ENCODE results near the gene IRF1. TPM values are rescaled to one million over a fixed set of nuclear protein-coding genes. Genes with fewer than 3 reads are reported as not detected.
"Not testable (repeated sequence)": the region's sequence is repeated elsewhere in the genome, so short reads cannot be mapped to it uniquely, and the experiment has no call there.

Gene IRF1
- total and polyA plus RNA-seq, 7 experiments from 2014 or later, result 118 to 632 (median 174) TPM

DNA sequence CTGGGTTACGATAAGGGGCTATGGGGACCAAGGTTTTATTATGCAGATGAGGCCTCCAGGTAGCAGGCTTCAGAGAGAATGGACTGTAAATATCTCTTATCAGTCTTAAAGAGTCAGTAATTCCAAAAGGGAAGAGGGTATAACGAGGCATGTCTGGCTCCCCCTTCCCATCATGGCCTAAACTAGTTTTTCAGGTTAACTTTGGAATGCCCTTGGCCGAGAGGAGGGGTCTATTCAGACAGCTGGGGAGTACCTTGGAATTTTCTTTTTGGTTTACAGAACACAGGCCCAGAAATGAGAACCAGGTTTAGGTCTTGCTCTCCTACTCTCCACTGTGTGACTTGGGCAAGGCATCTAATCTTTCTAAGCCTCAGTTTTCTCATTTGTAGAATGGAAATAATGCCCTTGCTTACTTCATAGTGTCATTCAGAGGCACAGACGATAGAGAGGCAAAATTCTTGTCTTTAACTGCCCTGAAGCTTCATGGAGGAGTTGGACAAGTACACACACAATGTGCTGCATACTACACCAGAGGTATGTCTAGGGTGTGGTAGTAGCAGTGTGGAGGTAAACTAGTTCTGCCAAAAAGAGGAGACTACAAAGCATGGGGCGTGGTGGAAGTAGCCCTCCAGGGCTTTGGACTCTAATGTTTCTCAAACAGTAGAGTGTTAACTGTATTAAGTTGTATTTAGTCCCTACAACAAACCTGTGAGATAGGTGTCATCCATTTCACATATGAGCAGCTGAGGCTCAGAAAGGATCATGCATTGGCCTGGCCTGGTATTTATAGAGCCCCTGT is 45.5 kb downstream of the IRF1 start:
- intact Hi-C loops (cut with micrococcal nuclease), result loop anchor here in 1 of 2 donors (1.0 kb wide), 1 partner anchor 11 kb away; no protein-coding TSS in a partner anchor
- peaks cover 59 to 77% of the 10 kb centered on the region in 2 donors for H3K4me1 ChIP-seq (ENCODE audit: control insufficient read depth in 2 of 2, insufficient read depth in 2 of 2, low read length in 2 of 2)
- DNase-seq (no peak), ATAC-seq (no peak)
- ChIA-PET CTCF (interaction anchor here (1.0 to 1.2 kb wide), 2 partner anchors 25 to 55 kb away, joined by 3 read pairs; no protein-coding TSS in a partner anchor), POLR2A (interaction anchor here (0.7 to 2.0 kb wide), 7 partner anchors 12 to 52 kb away, joined by 3 to 7 read pairs (median 4); no protein-coding TSS in a partner anchor)
- Mint-ChIP-seq H3K36me3 (peaks cover 11 to 56% (median 39%) of the 10 kb centered on the region in 5 donors), H3K27ac (peak overlapping the region; percentile 13 to 88 (median 57)), H3K4me3 (peak overlapping the region in 1 of 10 donors; percentile 54), H3K9me3 (no peaks in the 10 kb centered on the region), H3K4me1 (peaks cover 61 to 97% (median 86%) of the 10 kb centered on the region in 7 donors), H3K27me3 (no peaks in the 10 kb centered on the region)
- H3K4me3 ChIP-seq (ENCODE audit: low read length), result no peak overlapping the region
- no peaks in the 10 kb centered on the region for H3K9me3 ChIP-seq (ENCODE audit: control insufficient read depth in 2 of 3, low read length in 3 of 3)
- no peaks in the 10 kb centered on the region for H3K27me3 ChIP-seq (ENCODE audit: control insufficient read depth in 2 of 2, insufficient read depth in 2 of 2, low read length in 2 of 2)
- H3K27ac ChIP-seq (ENCODE audit: low read depth, low read length), result no peak overlapping the region
- peaks cover 0 to 16% (median 10%) of the 10 kb centered on the region in 3 experiments for H3K36me3 ChIP-seq (ENCODE audit: control insufficient read depth in 2 of 3, insufficient read depth in 3 of 3, low read length in 3 of 3)

- H3K9me3 Mint-ChIP-seq, result no peaks in the 10 kb centered on the region
- no peak overlapping the region for H3K4me3 ChIP-seq (ENCODE audit: low read length)
- ChIA-PET POLR2A (interaction anchor here (0.7 to 2.0 kb wide), 6 partner anchors 11 to 53 kb away, joined by 3 to 7 read pairs (median 4); no protein-coding TSS in a partner anchor), CTCF (interaction anchor here (1.0 to 1.2 kb wide), 3 partner anchors 11 to 56 kb away, joined by 3 to 4 read pairs (median 3); no protein-coding TSS in a partner anchor)
- intact Hi-C loops (cut with micrococcal nuclease), result loop anchor here in 1 of 2 donors (1.0 kb wide), 1 partner anchor 12 kb away; no protein-coding TSS in a partner anchor
- peaks cover 10 to 48% (median 33%) of the 10 kb centered on the region in 5 donors for H3K36me3 Mint-ChIP-seq
- peaks cover 0 to 10% (median 7%) of the 10 kb centered on the region in 3 experiments for H3K36me3 ChIP-seq (ENCODE audit: control insufficient read depth in 2 of 3, insufficient read depth in 3 of 3, low read length in 3 of 3)
- no peaks in the 10 kb centered on the region for H3K27me3 ChIP-seq (ENCODE audit: control insufficient read depth in 2 of 2, insufficient read depth in 2 of 2, low read length in 2 of 2)
- peaks cover 69 to 79% of the 10 kb centered on the region in 2 donors for H3K4me1 ChIP-seq (ENCODE audit: control insufficient read depth in 2 of 2, insufficient read depth in 2 of 2, low read length in 2 of 2)
- peak overlapping the region in 6 of 9 donors; percentile 17 to 88 (median 46) for H3K27ac Mint-ChIP-seq
- no peaks in the 10 kb centered on the region for H3K9me3 ChIP-seq (ENCODE audit: control insufficient read depth in 2 of 3, low read length in 3 of 3)
- ATAC-seq (no peak), DNase-seq (no peak)
- H3K4me3 Mint-ChIP-seq, result peak overlapping the region in 5 of 10 donors; percentile 17 to 54 (median 42)
- peaks cover 70 to 98% (median 88%) of the 10 kb centered on the region in 7 donors for H3K4me1 Mint-ChIP-seq
- H3K27me3 Mint-ChIP-seq, result no peaks in the 10 kb centered on the region
- no peak overlapping the region for H3K27ac ChIP-seq (ENCODE audit: low read depth, low read length)
Measured at GRCh38 chr5:132444061-132444460, 46.5 kb downstream of the IRF1 start.

DNA sequence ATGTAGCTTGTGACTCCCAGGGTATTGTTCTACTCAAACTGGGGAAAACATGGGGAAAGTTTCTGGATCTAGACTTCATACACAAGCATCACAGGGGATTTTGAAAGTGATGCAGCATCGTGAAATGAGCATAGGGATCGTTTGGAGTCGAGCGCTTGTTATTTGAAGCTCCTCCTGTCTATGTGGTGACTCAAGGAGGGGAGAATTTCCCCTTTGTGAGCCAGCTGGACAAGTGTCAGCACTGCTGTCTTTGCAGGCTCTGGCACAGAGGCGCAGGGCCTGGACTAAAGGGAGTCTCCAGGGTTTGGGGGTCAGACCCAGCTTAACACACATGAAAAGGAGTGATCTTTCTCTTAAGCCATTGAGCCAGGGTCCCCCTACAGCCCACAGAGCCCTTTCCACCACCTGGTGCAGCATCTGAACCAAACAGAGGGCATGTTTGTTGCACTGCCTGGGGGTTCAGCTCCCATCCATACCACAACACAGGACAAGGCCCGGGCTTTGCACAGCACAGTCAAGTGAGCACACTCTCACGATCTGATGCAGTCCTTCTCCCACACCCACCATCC is 51.0 kb downstream of the IRF1 start:
- H3K4me1 Mint-ChIP-seq, result peaks cover 66 to 99% (median 88%) of the 10 kb centered on the region in 7 donors
- CTCF ChIA-PET, result interaction anchor here (0.6 to 3.6 kb wide), 10 partner anchors 10 to 50 kb away, joined by 3 to 27 read pairs (median 5); partner anchors contain the start of gene IRF1
- Histone ChIP-seq H3K4me1 (ENCODE audit: control insufficient read depth in 2 of 2, insufficient read depth in 2 of 2, low read length in 2 of 2) (peaks cover 67 to 91% of the 10 kb centered on the region in 2 donors), H3K27ac (ENCODE audit: low read depth, low read length) (peak overlapping the region; percentile 67), H3K9me3 (ENCODE audit: control insufficient read depth in 2 of 3, low read length in 3 of 3) (no peaks in the 10 kb centered on the region), H3K36me3 (ENCODE audit: control insufficient read depth in 2 of 3, insufficient read depth in 3 of 3, low read length in 3 of 3) (peaks cover 0 to 5% (median 0%) of the 10 kb centered on the region in 3 experiments), H3K27me3 (ENCODE audit: control insufficient read depth in 2 of 2, insufficient read depth in 2 of 2, low read length in 2 of 2) (no peaks in the 10 kb centered on the region), H3K4me3 (ENCODE audit: low read length) (no peak overlapping the region)
- intact Hi-C loops (cut with micrococcal nuclease), result no loop called here
- H3K36me3 Mint-ChIP-seq, result peaks cover 0 to 29% (median 17%) of the 10 kb centered on the region in 5 donors
- no peaks in the 10 kb centered on the region for H3K27me3 Mint-ChIP-seq
- peak overlapping the region; percentile 46 to 89 (median 79) for H3K27ac Mint-ChIP-seq
- POLR2A ChIA-PET, result interaction anchor here (1.1 to 6.8 kb wide), 11 partner anchors 8 to 61 kb away, joined by 3 to 88 read pairs (median 9); partner anchors contain the start of gene IRF1
- ATAC-seq (peak; percentile 41), DNase-seq (no peak)
- H3K4me3 Mint-ChIP-seq, result peak overlapping the region in 4 of 10 donors; percentile 24 to 47 (median 46)
- H3K9me3 Mint-ChIP-seq, result no peaks in the 10 kb centered on the region

- Mint-ChIP-seq H3K4me3 (peak overlapping the region in 9 of 10 donors; percentile 6 to 47 (median 38)), H3K27me3 (no peaks in the 10 kb centered on the region), H3K36me3 (peaks cover 0 to 30% (median 19%) of the 10 kb centered on the region in 5 donors), H3K9me3 (no peaks in the 10 kb centered on the region), H3K4me1 (peaks cover 67 to 99% (median 88%) of the 10 kb centered on the region in 7 donors), H3K27ac (peak overlapping the region; percentile 49 to 89 (median 79))
- H3K9me3 ChIP-seq (ENCODE audit: control insufficient read depth in 2 of 3, low read length in 3 of 3), result no peaks in the 10 kb centered on the region
- intact Hi-C loops (cut with micrococcal nuclease), result no loop called here
- DNase-seq (no peak), ATAC-seq (no peak)
- H3K36me3 ChIP-seq (ENCODE audit: control insufficient read depth in 2 of 3, insufficient read depth in 3 of 3, low read length in 3 of 3), result peaks cover 0 to 7% (median 0%) of the 10 kb centered on the region in 3 experiments
- H3K4me1 ChIP-seq (ENCODE audit: control insufficient read depth in 2 of 2, insufficient read depth in 2 of 2, low read length in 2 of 2), result peaks cover 66 to 89% of the 10 kb centered on the region in 2 donors
- CTCF ChIA-PET, result interaction anchor here (0.6 to 3.6 kb wide), 13 partner anchors 8 to 62 kb away, joined by 3 to 27 read pairs (median 4); partner anchors contain the start of gene IRF1
- POLR2A ChIA-PET, result interaction anchor here (1.1 to 6.8 kb wide), 11 partner anchors 9 to 62 kb away, joined by 3 to 88 read pairs (median 9); partner anchors contain the start of gene IRF1
- H3K4me3 ChIP-seq (ENCODE audit: low read length), result no peak overlapping the region
- no peaks in the 10 kb centered on the region for H3K27me3 ChIP-seq (ENCODE audit: control insufficient read depth in 2 of 2, insufficient read depth in 2 of 2, low read length in 2 of 2)
- peak overlapping the region; percentile 67 for H3K27ac ChIP-seq (ENCODE audit: low read depth, low read length)
Measured at GRCh38 chr5:132438917-132439316, 51.7 kb downstream of the IRF1 start.

DNA sequence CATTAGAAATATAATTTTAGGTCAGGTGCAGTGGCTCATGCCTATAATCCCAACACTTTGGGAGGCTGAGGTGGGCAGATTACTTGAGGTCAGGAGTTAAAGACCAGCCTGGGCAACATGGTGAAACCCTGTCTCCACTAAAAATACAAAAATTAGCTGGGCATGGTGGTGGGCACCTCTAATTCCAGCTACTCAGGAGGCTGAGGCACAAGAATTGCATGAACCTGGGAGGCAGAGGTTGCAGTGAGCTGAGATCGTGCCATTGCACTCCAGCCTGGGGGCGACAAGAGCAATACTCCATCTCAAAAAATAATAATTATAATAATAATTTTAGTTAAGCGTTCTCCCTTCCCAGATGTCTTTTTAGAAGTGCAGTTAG is 52.3 kb downstream of the IRF1 start:
- ChIA-PET CTCF (interaction anchor here (0.6 to 3.6 kb wide), 12 partner anchors 9 to 63 kb away, joined by 3 to 27 read pairs (median 4); partner anchors contain the start of gene IRF1), POLR2A (interaction anchor here (0.6 to 6.8 kb wide), 13 partner anchors 10 to 62 kb away, joined by 3 to 88 read pairs (median 9); partner anchors contain the start of gene IRF1)
- H3K36me3 ChIP-seq (ENCODE audit: control insufficient read depth in 2 of 3, insufficient read depth in 3 of 3, low read length in 3 of 3); DNase-seq; ATAC-seq; H3K9me3 Mint-ChIP-seq; H3K27me3 ChIP-seq (ENCODE audit: control insufficient read depth in 2 of 2, insufficient read depth in 2 of 2, low read length in 2 of 2); intact Hi-C loops (cut with micrococcal nuclease); H3K27me3 Mint-ChIP-seq; H3K9me3 ChIP-seq (ENCODE audit: control insufficient read depth in 2 of 3, low read length in 3 of 3): not testable (repeated sequence)
- Histone ChIP-seq H3K27ac (ENCODE audit: low read depth, low read length) (peak overlapping the region; percentile 67), H3K4me1 (ENCODE audit: control insufficient read depth in 2 of 2, insufficient read depth in 2 of 2, low read length in 2 of 2) (peaks cover 61 to 86% of the 10 kb centered on the region in 2 donors), H3K4me3 (ENCODE audit: low read length) (peak overlapping the region; percentile 25)
- Mint-ChIP-seq H3K36me3 (peaks cover 0 to 27% (median 20%) of the 10 kb centered on the region in 5 donors), H3K27ac (peak overlapping the region; percentile 79 to 93 (median 85)), H3K4me3 (peak overlapping the region; percentile 57 to 79 (median 68)), H3K4me1 (peaks cover 68 to 96% (median 83%) of the 10 kb centered on the region in 7 donors)

Data from naive thymus-derived CD4-positive, alpha-beta T cell (primary cell).